HG03175 (cell line): ENCODE measurements around the gene KRTAP4-9.
"Not testable (repeated sequence)": the region's sequence is repeated elsewhere in the genome, so short reads cannot be mapped to it uniquely, and the experiment has no call there.

Source experiments
- ATAC-seq: cut with Tn5 transposase; IDR thresholded peaks from one replicate; pipeline ENCODE4 v1.9.1; 2021; ENCODE audit warnings: mild to moderate bottlenecking, moderate library complexity; ENCODE audit not compliant: unreplicated experiment

Gene KRTAP4-9

GRCh38 chr17:41105347-41105746, at the start of gene KRTAP4-9:
TSS of gene KRTAP4-9 (plus strand) at chr17:41105389. CDS start at chr17:41105389, 0 bp downstream.
- ATAC-seq, result not testable (repeated sequence)

GRCh38 chr17:41057547-41057946, 47.6 kb upstream of the KRTAP4-9 start:
- ATAC-seq, result no peak

- no peak for ATAC-seq
These were observed 46.4 kb upstream of the KRTAP4-9 start for GRCh38 chr17:41058741-41059140.

- ATAC-seq, result not testable (repeated sequence)
These were observed 45.7 kb upstream of the KRTAP4-9 start for GRCh38 chr17:41059276-41060051.

- no peak for ATAC-seq
These were observed 45.1 kb upstream of the KRTAP4-9 start, which contains the start of gene KRTAP2-3 for GRCh38 chr17:41060052-41060604. TSS of gene KRTAP2-3 (minus strand) at chr17:41060114. CDS start at chr17:41060050, 64 bp downstream.

- ATAC-seq, result no peak
These were observed 43.2 kb upstream of the KRTAP4-9 start for GRCh38 chr17:41061964-41062363.

- ATAC-seq, result no peak
These were observed 41.7 kb upstream of the KRTAP4-9 start for GRCh38 chr17:41063449-41063848.

- ATAC-seq, result no peak
These were observed 40.9 kb upstream of the KRTAP4-9 start for GRCh38 chr17:41064301-41064700.

GRCh38 chr17:41065016-41065689, 40.0 kb upstream of the KRTAP4-9 start:
- not testable (repeated sequence) for ATAC-seq

GRCh38 chr17:41065829-41066624, 39.2 kb upstream of the KRTAP4-9 start, which contains the start of gene KRTAP2-4:
TSS of gene KRTAP2-4 (minus strand) at chr17:41065879. CDS start at chr17:41065845, 34 bp downstream.
- no peak for ATAC-seq

GRCh38 chr17:41067281-41067680, 37.9 kb upstream of the KRTAP4-9 start:
- ATAC-seq, result no peak

GRCh38 chr17:41069031-41069430, 36.2 kb upstream of the KRTAP4-9 start:
- ATAC-seq, result no peak

GRCh38 chr17:41071606-41072360, 33.4 kb upstream of the KRTAP4-9 start:
- no peak for ATAC-seq

- ATAC-seq, result no peak
These were observed 31.5 kb upstream of the KRTAP4-9 start for GRCh38 chr17:41073676-41074075.

GRCh38 chr17:41076788-41077187, 28.4 kb upstream of the KRTAP4-9 start:
- no peak for ATAC-seq

- ATAC-seq, result no peak
These were observed 22.6 kb upstream of the KRTAP4-9 start for GRCh38 chr17:41082626-41083025.

GRCh38 chr17:41083427-41083826, 21.8 kb upstream of the KRTAP4-9 start:
- ATAC-seq, result not testable (repeated sequence)

- not testable (repeated sequence) for ATAC-seq
These were observed 20.9 kb upstream of the KRTAP4-9 start, which contains the start of gene KRTAP4-7 for GRCh38 chr17:41084100-41084856. TSS of gene KRTAP4-7 (plus strand) at chr17:41084150. CDS start at chr17:41084207, 57 bp downstream.

GRCh38 chr17:41088760-41089352, 16.3 kb upstream of the KRTAP4-9 start:
- ATAC-seq, result not testable (repeated sequence)
